HepG2 (cell line): Measurements from ENCODE around the gene HSD3B7. TPM values are rescaled to one million over a fixed set of nuclear protein-coding genes. Genes with fewer than 3 reads are reported as not detected.

ENCODE experiments used
- CAMTA2 ChIP-seq: sonication (generic); formaldehyde crosslinking; IDR thresholded peaks from 2 replicates; pipeline ENCODE4 v1.4.0; 2020; ENCODE audit warnings: mild to moderate bottlenecking, missing genetic modification reagents, borderline replicate concordance
- CENPBD1 ChIP-seq: sonication (generic); formaldehyde crosslinking; IDR thresholded peaks from 2 replicates; pipeline ENCODE4 v1.8.0; 2022; ENCODE audit warnings: missing genetic modification reagents, low read depth, mild to moderate bottlenecking, borderline replicate concordance
- CSRNP2 ChIP-seq: sonication (generic); formaldehyde crosslinking; conservative IDR thresholded peaks from 2 replicates; pipeline ENCODE4 v1.8.0; 2022; ENCODE audit warnings: low read depth, missing genetic modification reagents
- DMAP1 ChIP-seq: IDR thresholded peaks from 2 replicates; pipeline ENCODE4 v1.6.1; 2016
- FUBP1 ChIP-seq: sonication (generic); formaldehyde crosslinking; IDR thresholded peaks from 2 replicates; pipeline ENCODE4 v1.5.1; 2020; ENCODE audit warnings: missing genetic modification reagents, mild to moderate bottlenecking, borderline replicate concordance
- HNF4A ChIP-seq: sonication (generic); formaldehyde crosslinking; IDR thresholded peaks from 2 replicates; pipeline ENCODE4 v1.4.0; 2020; ENCODE audit warnings: missing genetic modification reagents
- JUND ChIP-seq: sonication (generic); formaldehyde crosslinking; IDR thresholded peaks from 2 replicates; pipeline ENCODE4 v1.8.0; 2022; ENCODE audit warnings: mild to moderate bottlenecking, missing genetic modification reagents
- KAT2B ChIP-seq: fragments of 150-350 bp; IDR thresholded peaks from 2 replicates; pipeline ENCODE4 v1.6.1; 2014; ENCODE audit warnings: low read depth, low read length, borderline replicate concordance
- MIER3 ChIP-seq: IDR thresholded peaks from 2 replicates; pipeline ENCODE4 v1.6.1; 2016; ENCODE audit warnings: missing compliant biosample characterization, borderline replicate concordance
- MIXL1 ChIP-seq: IDR thresholded peaks from 2 replicates; pipeline ENCODE4 v1.6.1; 2016
- PATZ1 ChIP-seq: sonication (generic); formaldehyde crosslinking; IDR thresholded peaks from 2 replicates; pipeline ENCODE4 v1.4.0; 2020; ENCODE audit warnings: missing genetic modification reagents
- POLR2G ChIP-seq: fragments of 200-400 bp; formaldehyde crosslinking; IDR thresholded peaks from 2 replicates; pipeline ENCODE4 v1.6.1; 2018; ENCODE audit warnings: mild to moderate bottlenecking, low read depth, low read length, moderate library complexity
- ZFP1 ChIP-seq: IDR thresholded peaks from 2 replicates; pipeline ENCODE4 v1.6.1; 2016
- ZFP37 ChIP-seq: sonication (generic); formaldehyde crosslinking; IDR thresholded peaks from 2 replicates; pipeline ENCODE4 v1.4.0; 2020; ENCODE audit warnings: missing genetic modification reagents, borderline replicate concordance
- ZNF136 ChIP-seq: sonication (generic); formaldehyde crosslinking; IDR thresholded peaks from 2 replicates; pipeline ENCODE4 v1.8.1; 2022; ENCODE audit warnings: low read depth, mild to moderate bottlenecking, moderate library complexity, missing genetic modification reagents
- ZNF224 ChIP-seq: sonication (generic); formaldehyde crosslinking; IDR thresholded peaks from 2 replicates; pipeline ENCODE4 v1.5.0; 2020; ENCODE audit warnings: mild to moderate bottlenecking, missing genetic modification reagents
- ZNF337 ChIP-seq: sonication (generic); formaldehyde crosslinking; IDR thresholded peaks from 2 replicates; pipeline ENCODE4 v1.5.1; 2020; ENCODE audit warnings: missing genetic modification reagents, low read depth, mild to moderate bottlenecking, borderline replicate concordance
- ZNF501 ChIP-seq: sonication (generic); formaldehyde crosslinking; IDR thresholded peaks from 2 replicates; pipeline ENCODE4 v1.5.1; 2020; ENCODE audit warnings: mild to moderate bottlenecking, moderate library complexity, missing genetic modification reagents
- ZNF543 ChIP-seq: sonication (generic); formaldehyde crosslinking; IDR thresholded peaks from 2 replicates; pipeline ENCODE4 v1.4.0; 2020; ENCODE audit warnings: mild to moderate bottlenecking, missing genetic modification reagents
- ZNF629 ChIP-seq: sonication (generic); formaldehyde crosslinking; conservative IDR thresholded peaks from 2 replicates; pipeline ENCODE4 v1.5.0; 2020; ENCODE audit warnings: missing genetic modification reagents
- ZNF772 ChIP-seq: sonication (generic); formaldehyde crosslinking; IDR thresholded peaks from 2 replicates; pipeline ENCODE4 v1.5.0; 2020; ENCODE audit warnings: mild to moderate bottlenecking, missing genetic modification reagents
- polyA plus RNA-seq, 8 experiments: library from polyadenylated mRNA; depleted of rRNA in 3 of 8; stranded (reverse) in 7 of 8; unstranded in 1 of 8; fragments of >200 nt; fragmentation: Illumina TruSeq in 4 of 8; extraction: Trizol in 4 of 8; gene quantifications; 2 replicates each; pipeline versions ENCODE4 v1.2.1 to v1.2.3, GENCODE V29; 2011 to 2016; ENCODE audit warnings: low read depth in 4 of 8, missing spikeins in 1 of 8, mixed read lengths in 1 of 8; ENCODE audit not compliant: insufficient read depth in 1 of 8
- total RNA-seq, 5 experiments: library from RNA; depleted of rRNA; stranded (reverse); fragments of >200 nt; fragmentation: Illumina TruSeq; extraction: Trizol; gene quantifications; 2 replicates each; pipeline ENCODE4 v1.2.3, GENCODE V29; 2016; ENCODE audit warnings: low read depth in 1 of 5
- TF ChIP-seq, protein P1 (sequence below): sonication (generic); formaldehyde crosslinking; IDR thresholded peaks from 2 replicates; pipeline ENCODE4 v1.4.0; 2020; ENCODE audit warnings: missing genetic modification reagents
- TF ChIP-seq, protein P2 (sequence below): IDR thresholded peaks from 2 replicates; pipeline ENCODE4 v1.6.1; 2016; ENCODE audit warnings: missing compliant biosample characterization, missing genetic modification reagents, borderline replicate concordance

Gene HSD3B7
- total and polyA plus RNA-seq, 2 of the 13 experiments (the other 11 are each of a cell fraction or from before 2014, with no cell fraction given): 32.9 to 69.7 TPM

DNA sequence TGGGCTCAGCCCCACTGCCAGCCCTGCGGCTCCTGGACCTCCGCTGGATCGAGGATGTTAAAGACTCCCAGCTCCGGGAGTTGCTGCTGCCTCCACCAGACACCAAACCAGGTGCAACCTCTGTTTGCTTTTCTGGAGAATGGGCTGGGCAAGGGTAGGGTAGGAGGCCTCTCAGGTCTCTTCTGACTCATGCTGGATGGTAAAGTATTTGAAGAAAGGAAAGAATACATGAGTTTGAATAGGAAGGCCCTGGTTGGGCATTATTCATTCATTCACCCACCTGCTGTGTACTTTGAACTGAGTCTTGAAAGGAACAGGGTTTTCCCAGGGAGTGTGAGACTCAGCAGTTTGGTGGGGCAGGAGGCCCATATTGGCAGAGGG, 42.6 kb upstream of the HSD3B7 start (continued):
- TF ChIP-seq, protein P1, sequence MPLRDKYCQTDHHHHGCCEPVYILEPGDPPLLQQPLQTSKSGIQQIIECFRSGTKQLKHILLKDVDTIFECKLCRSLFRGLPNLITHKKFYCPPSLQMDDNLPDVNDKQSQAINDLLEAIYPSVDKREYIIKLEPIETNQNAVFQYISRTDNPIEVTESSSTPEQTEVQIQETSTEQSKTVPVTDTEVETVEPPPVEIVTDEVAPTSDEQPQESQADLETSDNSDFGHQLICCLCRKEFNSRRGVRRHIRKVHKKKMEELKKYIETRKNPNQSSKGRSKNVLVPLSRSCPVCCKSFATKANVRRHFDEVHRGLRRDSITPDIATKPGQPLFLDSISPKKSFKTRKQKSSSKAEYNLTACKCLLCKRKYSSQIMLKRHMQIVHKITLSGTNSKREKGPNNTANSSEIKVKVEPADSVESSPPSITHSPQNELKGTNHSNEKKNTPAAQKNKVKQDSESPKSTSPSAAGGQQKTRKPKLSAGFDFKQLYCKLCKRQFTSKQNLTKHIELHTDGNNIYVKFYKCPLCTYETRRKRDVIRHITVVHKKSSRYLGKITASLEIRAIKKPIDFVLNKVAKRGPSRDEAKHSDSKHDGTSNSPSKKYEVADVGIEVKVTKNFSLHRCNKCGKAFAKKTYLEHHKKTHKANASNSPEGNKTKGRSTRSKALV (CRISPR knock-in tag): no peak
- peak; percentile 89 for TF ChIP-seq ZNF629
- peak; percentile 13; the same call in 1 of the 2 replicates for TF ChIP-seq ZNF501 (CRISPR knock-in tag)
- no peak for TF ChIP-seq ZFP37 (CRISPR knock-in tag)
- no peak for TF ChIP-seq CENPBD1
- no peak for TF ChIP-seq DMAP1 (CRISPR knock-in tag)
- TF ChIP-seq MIER3: no peak
- TF ChIP-seq HNF4A: no peak
- TF ChIP-seq ZNF224 (CRISPR knock-in tag): no peak
- no peak for TF ChIP-seq CAMTA2 (CRISPR knock-in tag)
- no peak for TF ChIP-seq ZNF136 (CRISPR knock-in tag)
- no peak for TF ChIP-seq ZFP1 (CRISPR knock-in tag)
- no peak for TF ChIP-seq POLR2G
- no peak for TF ChIP-seq PATZ1 (CRISPR knock-in tag)
- TF ChIP-seq JUND: no peak
- TF ChIP-seq ZNF772 (CRISPR knock-in tag): 0 out of 2 replicates have a peak, but pooled peaks have one; percentile 6
- no peak for TF ChIP-seq CSRNP2
- no peak for TF ChIP-seq MIXL1
- no peak for TF ChIP-seq FUBP1 (CRISPR knock-in tag)
- no peak for TF ChIP-seq ZNF337
- TF ChIP-seq KAT2B: no peak
- TF ChIP-seq, protein P2, sequence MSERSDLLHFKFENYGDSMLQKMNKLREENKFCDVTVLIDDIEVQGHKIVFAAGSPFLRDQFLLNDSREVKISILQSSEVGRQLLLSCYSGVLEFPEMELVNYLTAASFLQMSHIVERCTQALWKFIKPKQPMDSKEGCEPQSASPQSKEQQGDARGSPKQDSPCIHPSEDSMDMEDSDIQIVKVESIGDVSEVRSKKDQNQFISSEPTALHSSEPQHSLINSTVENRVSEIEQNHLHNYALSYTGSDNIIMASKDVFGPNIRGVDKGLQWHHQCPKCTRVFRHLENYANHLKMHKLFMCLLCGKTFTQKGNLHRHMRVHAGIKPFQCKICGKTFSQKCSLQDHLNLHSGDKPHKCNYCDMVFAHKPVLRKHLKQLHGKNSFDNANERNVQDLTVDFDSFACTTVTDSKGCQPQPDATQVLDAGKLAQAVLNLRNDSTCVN (CRISPR knock-in tag): peak; percentile 89; the same call in 1 of the 2 replicates
- no peak for TF ChIP-seq ZNF543 (CRISPR knock-in tag)
